ENCODE results near the gene RPS18. TPM values are rescaled to one million over a fixed set of nuclear protein-coding genes. Genes with fewer than 3 reads are reported as not detected.

The RPS18 gene
- total and polyA plus RNA-seq, 9 of the 15 experiments (the other 6 are each of a cell fraction or from before 2014, with no cell fraction given) = 5,023 to 17,516 (median 8,131) TPM

DNA sequence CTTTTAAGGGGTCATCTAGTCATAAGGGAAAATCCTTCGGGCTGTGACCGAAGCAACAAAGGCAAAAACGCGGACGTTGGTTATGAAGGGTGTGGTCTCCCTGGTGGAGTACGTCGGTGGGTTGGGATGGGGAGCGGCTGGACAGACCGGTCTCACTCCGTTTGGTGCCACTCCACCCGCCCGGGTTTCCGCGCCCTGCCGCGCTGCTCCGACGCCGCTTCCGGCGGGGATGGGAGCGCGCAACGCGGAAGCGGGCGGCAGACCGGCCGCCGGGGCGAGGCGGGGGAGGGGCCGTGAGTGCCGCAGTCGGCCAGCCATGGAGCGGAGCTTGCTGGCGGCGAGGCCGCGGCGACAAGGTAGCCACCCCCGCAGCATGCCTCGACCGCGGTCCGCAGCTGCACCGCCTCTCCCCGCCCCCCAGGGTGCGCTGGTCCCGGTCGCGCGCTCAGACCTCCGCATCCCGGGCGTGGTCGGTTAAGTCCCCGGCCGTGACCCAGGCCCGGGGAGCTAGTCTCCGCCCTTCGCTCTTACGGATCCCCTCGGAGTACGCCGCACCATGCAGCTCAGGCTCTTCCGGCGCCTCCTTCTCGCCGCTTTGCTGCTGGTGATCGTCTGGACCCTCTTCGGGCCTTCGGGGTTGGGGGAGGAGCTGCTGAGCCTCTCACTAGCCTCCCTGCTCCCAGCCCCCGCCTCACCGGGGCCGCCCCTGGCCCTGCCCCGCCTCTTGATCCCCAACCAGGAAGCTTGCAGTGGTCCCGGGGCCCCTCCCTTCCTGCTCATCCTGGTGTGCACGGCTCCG lies 5.2 kb downstream of the RPS18 start, which contains the start of gene B3GALT4 (continued):
- TF ChIP-seq, protein P1, sequence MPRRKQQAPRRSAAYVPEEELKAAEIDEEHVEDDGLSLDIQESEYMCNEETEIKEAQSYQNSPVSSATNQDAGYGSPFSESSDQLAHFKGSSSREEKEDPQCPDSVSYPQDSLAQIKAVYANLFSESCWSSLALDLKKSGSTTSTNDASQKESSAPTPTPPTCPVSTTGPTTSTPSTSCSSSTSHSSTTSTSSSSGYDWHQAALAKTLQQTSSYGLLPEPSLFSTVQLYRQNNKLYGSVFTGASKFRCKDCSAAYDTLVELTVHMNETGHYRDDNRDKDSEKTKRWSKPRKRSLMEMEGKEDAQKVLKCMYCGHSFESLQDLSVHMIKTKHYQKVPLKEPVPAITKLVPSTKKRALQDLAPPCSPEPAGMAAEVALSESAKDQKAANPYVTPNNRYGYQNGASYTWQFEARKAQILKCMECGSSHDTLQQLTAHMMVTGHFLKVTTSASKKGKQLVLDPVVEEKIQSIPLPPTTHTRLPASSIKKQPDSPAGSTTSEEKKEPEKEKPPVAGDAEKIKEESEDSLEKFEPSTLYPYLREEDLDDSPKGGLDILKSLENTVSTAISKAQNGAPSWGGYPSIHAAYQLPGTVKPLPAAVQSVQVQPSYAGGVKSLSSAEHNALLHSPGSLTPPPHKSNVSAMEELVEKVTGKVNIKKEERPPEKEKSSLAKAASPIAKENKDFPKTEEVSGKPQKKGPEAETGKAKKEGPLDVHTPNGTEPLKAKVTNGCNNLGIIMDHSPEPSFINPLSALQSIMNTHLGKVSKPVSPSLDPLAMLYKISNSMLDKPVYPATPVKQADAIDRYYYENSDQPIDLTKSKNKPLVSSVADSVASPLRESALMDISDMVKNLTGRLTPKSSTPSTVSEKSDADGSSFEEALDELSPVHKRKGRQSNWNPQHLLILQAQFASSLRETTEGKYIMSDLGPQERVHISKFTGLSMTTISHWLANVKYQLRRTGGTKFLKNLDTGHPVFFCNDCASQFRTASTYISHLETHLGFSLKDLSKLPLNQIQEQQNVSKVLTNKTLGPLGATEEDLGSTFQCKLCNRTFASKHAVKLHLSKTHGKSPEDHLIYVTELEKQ (CRISPR knock-in tag; IDR thresholded peaks at IDR 0.05) = no peak
- no peak for TF ChIP-seq ZNF589 (CRISPR knock-in tag; IDR thresholded peaks at IDR 0.05; ENCODE audit: low read depth)

DNA sequence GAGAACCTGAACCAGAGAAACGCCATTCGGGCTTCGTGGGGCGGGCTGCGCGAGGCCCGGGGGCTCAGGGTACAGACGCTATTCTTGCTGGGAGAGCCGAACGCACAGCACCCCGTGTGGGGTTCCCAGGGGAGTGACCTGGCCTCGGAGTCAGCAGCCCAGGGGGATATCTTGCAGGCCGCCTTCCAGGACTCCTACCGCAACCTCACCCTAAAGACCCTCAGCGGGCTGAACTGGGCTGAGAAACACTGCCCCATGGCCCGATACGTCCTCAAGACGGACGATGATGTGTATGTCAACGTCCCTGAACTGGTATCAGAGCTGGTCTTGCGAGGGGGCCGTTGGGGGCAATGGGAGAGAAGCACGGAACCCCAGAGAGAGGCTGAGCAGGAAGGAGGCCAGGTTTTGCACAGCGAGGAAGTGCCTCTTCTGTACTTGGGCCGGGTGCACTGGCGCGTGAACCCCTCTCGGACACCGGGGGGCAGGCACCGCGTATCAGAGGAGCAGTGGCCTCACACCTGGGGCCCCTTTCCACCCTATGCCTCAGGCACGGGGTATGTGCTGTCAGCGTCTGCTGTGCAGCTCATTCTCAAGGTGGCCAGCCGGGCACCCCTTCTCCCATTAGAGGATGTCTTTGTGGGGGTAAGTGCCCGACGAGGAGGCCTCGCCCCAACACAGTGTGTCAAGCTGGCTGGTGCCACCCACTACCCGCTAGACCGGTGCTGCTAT lies 6.0 kb downstream of the RPS18 start:
- Histone ChIP-seq H3K27ac (ENCODE audit: extremely low read depth, low read depth, low read length) (peak overlapping the region; percentile 98; the same call in 2 of the 3 replicates), H4K20me1 (replicated peaks; ENCODE audit: control insufficient read depth, insufficient read depth, low read length) (peaks cover 40% of the 10 kb centered on the region), H3K9ac (ENCODE audit: insufficient read depth in 1 of 2, low read depth in 2 of 2, low read length in 2 of 2) (peak overlapping the region; percentile 90 to 100; a peak in 3 of 4 replicates), H2AFZ (ENCODE audit: low read depth, low read length) (peak overlapping the region; percentile 82), H3K9me3 (replicated peaks; ENCODE audit: control insufficient read depth, insufficient read depth, low read depth, low read length) (no peaks in the 10 kb centered on the region), H3K4me3 (peak overlapping the region; percentile 93), H3K27me3 (ENCODE audit: control insufficient read depth in 2 of 2, insufficient read depth in 2 of 2, low read length in 2 of 2) (no peaks in the 10 kb centered on the region), H3K79me2 (ENCODE audit: control insufficient read depth, insufficient read depth, low read length) (peaks cover 37% of the 10 kb centered on the region), H3K4me2 (ENCODE audit: insufficient read depth, low read length) (peak overlapping the region; percentile 99), H3K4me1 (replicated peaks in 1 of 2; ENCODE audit: control insufficient read depth in 2 of 2, insufficient read depth in 2 of 2, low read length in 2 of 2) (peaks cover 39 to 40% of the 10 kb centered on the region in 2 experiments), H3K9me1 (ENCODE audit: control insufficient read depth, insufficient read depth, low read length) (no peaks in the 10 kb centered on the region), H3K36me3 (ENCODE audit: control insufficient read depth, insufficient read depth, low read length) (peaks cover 91% of the 10 kb centered on the region)
- no peak for FAIRE-seq
- ATAC-seq = no peak
- in situ Hi-C loops (cut with MboI) = loop anchor here (10.0 kb wide), 1 partner anchor 127 kb away; no protein-coding TSS in a partner anchor
- no TSS peak for BruUV-seq (replicated peaks)
- DNase-seq (ENCODE audit: extremely low read depth in 1 of 4, low spot score in 3 of 4) = peak; percentile 48 to 53 (median 50)
- intact Hi-C loops (cut with micrococcal nuclease) = loop anchor here (2.0 to 10.0 kb wide), 3 partner anchors 133 to 297 kb away; partner anchors contain the start of genes CUTA and PHF1
- POLR2A ChIA-PET = interaction anchor here (0.5 to 8.1 kb wide), 25 partner anchors 9 to 599 kb away, joined by 3 to 90 read pairs (median 4); partner anchors contain the start of genes KIFC1, PFDN6, RGL2 and WDR46
- WGBS (ENCODE audit: insufficient coverage, low coverage, missing lambda C conversion rate) = 72% methylated on average over 37 of the region's 39 CpGs
- CTCF ChIA-PET (ENCODE audit: low intra/inter-chr PET ratio) = interaction anchor here (0.7 to 6.6 kb wide), 3 partner anchors 67 to 148 kb away, joined by 3 to 64 read pairs (median 4); no protein-coding TSS in a partner anchor
- TF ChIP-seq RBM14 (IDR thresholded peaks at IDR 0.05; ENCODE audit: borderline replicate concordance, insufficient read depth, low read depth, low read length) (0 out of 2 replicates have a peak, but pooled peaks have one; percentile 1), ZNF707 (CRISPR knock-in tag; conservative IDR thresholded peaks at IDR 0.05) (no peak), ZBTB7A (IDR thresholded peaks at IDR 0.05; ENCODE audit: borderline replicate concordance, control insufficient read depth, low read depth, low read length) (peak; percentile 11; the same call in 1 of the 2 replicates), ZNF408 (CRISPR knock-in tag; IDR thresholded peaks at IDR 0.05; ENCODE audit: low read depth) (no peak), MYNN (IDR thresholded peaks at IDR 0.05) (0 out of 2 replicates have a peak, but pooled peaks have one; percentile 17), MYNN (CRISPR knock-in tag; IDR thresholded peaks at IDR 0.05) (no peak)
- TF ChIP-seq, protein P2, sequence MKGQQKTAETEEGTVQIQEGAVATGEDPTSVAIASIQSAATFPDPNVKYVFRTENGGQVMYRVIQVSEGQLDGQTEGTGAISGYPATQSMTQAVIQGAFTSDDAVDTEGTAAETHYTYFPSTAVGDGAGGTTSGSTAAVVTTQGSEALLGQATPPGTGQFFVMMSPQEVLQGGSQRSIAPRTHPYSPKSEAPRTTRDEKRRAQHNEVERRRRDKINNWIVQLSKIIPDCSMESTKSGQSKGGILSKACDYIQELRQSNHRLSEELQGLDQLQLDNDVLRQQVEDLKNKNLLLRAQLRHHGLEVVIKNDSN (CRISPR knock-in tag; IDR thresholded peaks at IDR 0.05) = peak; percentile 45
- TF ChIP-seq, protein P3, sequence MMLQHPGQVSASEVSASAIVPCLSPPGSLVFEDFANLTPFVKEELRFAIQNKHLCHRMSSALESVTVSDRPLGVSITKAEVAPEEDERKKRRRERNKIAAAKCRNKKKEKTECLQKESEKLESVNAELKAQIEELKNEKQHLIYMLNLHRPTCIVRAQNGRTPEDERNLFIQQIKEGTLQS (IDR thresholded peaks at IDR 0.05) = no peak
- TF ChIP-seq, protein P3 (CRISPR knock-in tag; conservative IDR thresholded peaks at IDR 0.05) = no peak

Data from K562 (cell line).